ENCODE results near the gene PARS2. TPM values are rescaled to one million over a fixed set of nuclear protein-coding genes. Genes with fewer than 3 reads are reported as not detected.

PARS2 gene
- total RNA-seq, 4 donors from 2014 or later, result 3.2 to 8.7 (median 5.8) TPM

DNA sequence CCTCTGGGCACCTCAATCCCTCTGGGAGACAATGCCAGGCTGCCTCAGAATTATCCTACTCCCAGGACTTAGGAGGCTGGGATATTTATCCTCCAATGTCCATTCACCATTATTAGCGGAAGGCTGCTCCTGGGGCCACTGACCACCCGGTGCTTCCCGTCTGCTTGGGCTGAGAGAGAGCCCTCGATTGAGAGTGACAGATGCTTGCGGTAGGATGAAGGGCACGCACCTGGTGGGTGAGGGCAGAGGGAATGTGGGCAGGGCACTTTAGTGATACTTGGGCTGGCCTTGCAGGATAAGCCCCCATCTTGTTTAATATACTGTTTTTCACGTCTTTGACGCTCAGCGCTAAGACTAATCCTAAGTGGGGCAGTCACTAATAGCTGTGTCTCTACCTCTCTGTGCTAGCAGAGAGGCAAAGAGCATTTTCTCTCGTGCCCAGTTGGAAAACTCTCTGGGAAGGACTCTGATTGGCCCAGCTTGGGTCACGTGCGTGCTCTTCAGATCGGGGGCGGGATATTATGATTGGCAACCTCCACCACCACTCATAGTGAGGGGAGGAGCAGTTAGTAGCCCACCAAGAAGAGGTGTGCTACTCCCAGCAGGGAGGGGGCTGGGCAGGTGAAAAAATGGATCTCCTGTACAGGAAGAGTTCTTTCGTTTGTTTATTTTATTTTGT is 10.6 kb upstream of the PARS2 start:
- peaks cover 3% of the 10 kb centered on the region for H3K27me3 ChIP-seq
- DNase-seq (ENCODE audit: low spot score in 2 of 2), result no peak
- no peak overlapping the region for H3K27ac ChIP-seq
- no peaks in the 10 kb centered on the region for H3K9me3 ChIP-seq
- 65% methylated on average over 15 of the region's 15 CpGs for WGBS
- no peak overlapping the region for H3K4me3 ChIP-seq
- H3K36me3 ChIP-seq, result no peaks in the 10 kb centered on the region
- H3K4me1 ChIP-seq, result no peaks in the 10 kb centered on the region
- TF ChIP-seq POLR2A (IDR thresholded peaks at IDR 0.05) (no peak), EP300 (IDR thresholded peaks at IDR 0.05) (no peak), POLR2AphosphoS5 (IDR thresholded peaks at IDR 0.05) (no peak)
- TF ChIP-seq, protein P1, sequence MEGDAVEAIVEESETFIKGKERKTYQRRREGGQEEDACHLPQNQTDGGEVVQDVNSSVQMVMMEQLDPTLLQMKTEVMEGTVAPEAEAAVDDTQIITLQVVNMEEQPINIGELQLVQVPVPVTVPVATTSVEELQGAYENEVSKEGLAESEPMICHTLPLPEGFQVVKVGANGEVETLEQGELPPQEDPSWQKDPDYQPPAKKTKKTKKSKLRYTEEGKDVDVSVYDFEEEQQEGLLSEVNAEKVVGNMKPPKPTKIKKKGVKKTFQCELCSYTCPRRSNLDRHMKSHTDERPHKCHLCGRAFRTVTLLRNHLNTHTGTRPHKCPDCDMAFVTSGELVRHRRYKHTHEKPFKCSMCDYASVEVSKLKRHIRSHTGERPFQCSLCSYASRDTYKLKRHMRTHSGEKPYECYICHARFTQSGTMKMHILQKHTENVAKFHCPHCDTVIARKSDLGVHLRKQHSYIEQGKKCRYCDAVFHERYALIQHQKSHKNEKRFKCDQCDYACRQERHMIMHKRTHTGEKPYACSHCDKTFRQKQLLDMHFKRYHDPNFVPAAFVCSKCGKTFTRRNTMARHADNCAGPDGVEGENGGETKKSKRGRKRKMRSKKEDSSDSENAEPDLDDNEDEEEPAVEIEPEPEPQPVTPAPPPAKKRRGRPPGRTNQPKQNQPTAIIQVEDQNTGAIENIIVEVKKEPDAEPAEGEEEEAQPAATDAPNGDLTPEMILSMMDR (IDR thresholded peaks at IDR 0.05), result no peak

DNA sequence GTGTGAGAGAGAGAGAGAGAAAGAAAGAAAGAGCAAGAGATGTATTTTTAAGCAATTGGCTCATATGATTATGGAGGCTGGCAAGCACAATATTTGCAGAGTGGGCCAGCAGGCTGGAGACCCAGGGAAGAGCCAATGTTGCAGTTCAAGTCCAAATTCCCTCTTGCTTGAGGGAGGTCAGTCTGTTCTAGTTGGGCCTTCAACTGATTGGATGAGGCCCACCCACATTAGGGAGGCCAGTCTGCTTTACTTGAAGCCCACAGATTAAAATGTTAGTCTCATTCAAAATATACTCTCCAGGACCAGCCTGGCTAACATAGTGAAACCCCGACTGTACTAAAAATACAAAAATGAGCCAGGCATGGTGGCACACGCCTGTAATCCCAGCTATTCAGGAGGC is 8.6 kb upstream of the PARS2 start:
- Histone ChIP-seq H3K9me3 (no peaks in the 10 kb centered on the region), H3K27ac (no peak overlapping the region), H3K4me1 (no peaks in the 10 kb centered on the region), H3K36me3 (no peaks in the 10 kb centered on the region), H3K4me3 (no peak overlapping the region), H3K27me3 (peaks cover 3% of the 10 kb centered on the region)
- no peak for TF ChIP-seq EP300 (IDR thresholded peaks at IDR 0.05)
- no peak for TF ChIP-seq POLR2A (IDR thresholded peaks at IDR 0.05)
- TF ChIP-seq, protein P1 (IDR thresholded peaks at IDR 0.05), result no peak
- TF ChIP-seq POLR2AphosphoS5 (IDR thresholded peaks at IDR 0.05), result no peak
- no peak for DNase-seq (ENCODE audit: low spot score in 2 of 2)
- 81% methylated on average over 2 of the region's 2 CpGs for WGBS

DNA sequence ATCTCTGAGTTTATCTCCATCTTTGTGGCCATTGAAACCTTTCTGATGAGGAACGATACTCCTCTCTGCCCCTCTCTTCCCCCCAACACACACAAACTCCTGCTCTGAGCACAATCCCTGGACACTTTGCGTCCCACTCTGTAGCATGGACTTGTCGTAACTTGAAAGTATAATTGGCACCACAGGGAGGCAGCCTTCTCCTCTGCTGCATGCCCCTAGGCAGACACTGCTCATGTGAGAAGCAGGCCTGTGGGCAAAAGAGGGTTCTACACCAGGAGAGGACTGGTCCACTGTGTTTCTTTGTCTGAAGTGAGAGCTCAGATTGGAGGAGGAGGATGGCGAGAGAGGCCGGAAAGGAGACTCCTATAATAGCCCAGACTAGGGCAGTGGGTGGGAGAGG is 3.8 kb upstream of the PARS2 start:
- no peak overlapping the region for H3K27ac ChIP-seq
- no peak for DNase-seq (ENCODE audit: low spot score in 2 of 2)

DNA sequence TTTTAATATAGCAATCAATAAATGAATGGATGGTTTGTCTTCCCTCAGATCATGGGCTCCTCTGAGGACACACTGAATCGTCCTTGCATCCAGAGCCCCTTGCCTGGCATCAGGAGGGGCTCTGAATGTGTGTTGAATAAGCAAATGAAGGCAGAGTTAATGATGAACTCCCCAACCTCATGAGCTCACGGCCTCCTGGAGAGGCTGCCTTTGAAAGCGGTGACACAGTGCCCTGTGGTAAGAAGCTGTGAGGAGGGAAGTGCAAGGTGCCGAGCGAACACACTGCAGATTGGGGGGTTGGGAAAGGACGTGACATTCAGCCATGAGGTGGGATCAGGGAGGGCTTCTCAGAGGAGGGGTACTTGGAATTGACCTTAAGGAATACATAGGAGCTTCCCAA is 3.2 kb upstream of the PARS2 start:
- Histone ChIP-seq H3K4me3 (no peak overlapping the region), H3K9me3 (no peaks in the 10 kb centered on the region), H3K36me3 (no peaks in the 10 kb centered on the region), H3K27me3 (no peaks in the 10 kb centered on the region), H3K4me1 (peaks cover 17% of the 10 kb centered on the region), H3K27ac (no peak overlapping the region)
- WGBS, result 70% methylated on average over 6 of the region's 6 CpGs
- no peak for TF ChIP-seq POLR2A (IDR thresholded peaks at IDR 0.05)
- TF ChIP-seq EP300 (IDR thresholded peaks at IDR 0.05), result no peak
- TF ChIP-seq, protein P1 (IDR thresholded peaks at IDR 0.05), result no peak
- no peak for TF ChIP-seq POLR2AphosphoS5 (IDR thresholded peaks at IDR 0.05)
- no peak for DNase-seq (ENCODE audit: low spot score in 2 of 2)

More for the DNA sequence above, 3.8 kb upstream of the PARS2 start:
- TF ChIP-seq, protein P1 (IDR thresholded peaks at IDR 0.05), result no peak
- TF ChIP-seq POLR2AphosphoS5 (IDR thresholded peaks at IDR 0.05) (no peak), POLR2A (IDR thresholded peaks at IDR 0.05) (no peak), EP300 (IDR thresholded peaks at IDR 0.05) (no peak)
- Histone ChIP-seq H3K36me3 (no peaks in the 10 kb centered on the region), H3K4me3 (no peak overlapping the region), H3K27me3 (no peaks in the 10 kb centered on the region), H3K4me1 (peaks cover 13% of the 10 kb centered on the region), H3K9me3 (no peaks in the 10 kb centered on the region)
- WGBS, result 74% methylated on average over 5 of the region's 5 CpGs

DNA sequence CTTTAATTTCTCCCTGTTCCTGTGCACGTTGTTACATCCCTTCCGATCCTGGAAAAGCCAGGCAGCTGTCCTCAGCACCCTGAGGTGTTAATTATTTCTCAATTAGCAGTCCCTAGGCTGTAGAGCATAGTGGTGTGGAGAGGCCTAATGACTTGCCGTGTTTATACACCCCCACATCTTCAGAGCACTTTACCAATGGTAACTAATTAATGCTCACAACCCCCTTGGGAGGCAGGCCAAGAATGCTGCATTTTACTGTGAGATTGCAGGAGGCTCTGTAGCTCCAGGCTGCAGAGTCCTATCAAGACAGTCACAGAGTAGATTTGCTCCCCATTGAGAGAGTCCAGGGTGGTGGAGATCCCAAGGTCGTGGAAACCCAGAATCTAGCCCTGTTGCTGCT is 2.4 kb upstream of the PARS2 start:
- peaks cover 17% of the 10 kb centered on the region for H3K4me1 ChIP-seq
- no peaks in the 10 kb centered on the region for H3K9me3 ChIP-seq
- H3K4me3 ChIP-seq, result no peak overlapping the region
- no peak for DNase-seq (ENCODE audit: low spot score in 2 of 2)
- WGBS, result 42% methylated on average over 4 of the region's 4 CpGs
- H3K27ac ChIP-seq, result no peak overlapping the region
- no peaks in the 10 kb centered on the region for H3K27me3 ChIP-seq
- no peaks in the 10 kb centered on the region for H3K36me3 ChIP-seq
- TF ChIP-seq POLR2A (IDR thresholded peaks at IDR 0.05), result no peak
- no peak for TF ChIP-seq POLR2AphosphoS5 (IDR thresholded peaks at IDR 0.05)
- TF ChIP-seq EP300 (IDR thresholded peaks at IDR 0.05), result no peak
- TF ChIP-seq, protein P1 (IDR thresholded peaks at IDR 0.05), result no peak
